NCI-H2029 (cell line): ENCODE data around the gene WDR4.
"Not testable (repeated sequence)": the region's sequence is repeated elsewhere in the genome, so short reads cannot be mapped to it uniquely, and the experiment has no call there.

Experiments used
- DNase-seq: peaks from one replicate; lab custom pipeline; 2025; lab: John Stamatoyannopoulos, UW

Gene WDR4

DNA sequence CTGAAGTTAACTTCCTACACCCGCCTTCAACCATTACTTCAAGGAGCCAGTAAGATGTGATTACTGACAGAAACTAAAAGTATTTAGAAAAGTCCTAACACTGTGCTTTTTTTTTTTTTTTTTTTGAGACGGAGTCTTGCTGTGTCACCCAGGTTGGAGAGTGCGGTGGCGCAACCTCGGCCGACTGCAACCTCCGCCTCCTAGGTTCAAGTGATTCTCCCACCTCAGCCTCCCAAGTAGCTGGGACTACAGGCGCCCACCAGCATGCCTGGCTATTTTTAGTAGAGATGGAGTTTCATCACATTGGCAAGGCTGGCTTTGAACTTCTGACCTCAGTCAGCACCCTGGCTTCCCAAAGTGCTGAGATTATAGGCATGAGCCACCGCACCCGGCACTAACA, 3.5 kb downstream of the WDR4 start:
- not testable (repeated sequence) for DNase-seq

DNA sequence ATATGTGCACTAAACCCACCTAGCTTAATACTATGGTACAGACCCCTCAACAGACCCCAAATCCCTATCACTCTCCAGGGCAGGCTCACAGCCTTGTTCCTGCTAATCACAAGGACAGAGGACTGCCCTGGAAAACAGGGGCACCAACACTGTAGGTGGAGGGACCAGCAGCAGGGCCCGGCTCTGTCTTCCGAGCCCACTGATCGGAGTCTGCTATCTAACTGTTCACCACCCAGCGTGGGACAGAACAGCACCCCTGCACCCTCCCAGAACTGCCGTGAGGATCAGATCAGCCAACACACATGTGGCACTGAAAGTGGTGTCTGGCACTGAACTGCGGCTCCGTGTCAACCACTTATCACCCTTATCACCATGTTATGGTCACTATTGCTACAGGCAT, 6.2 kb downstream of the WDR4 start:
- no peak for DNase-seq

DNA sequence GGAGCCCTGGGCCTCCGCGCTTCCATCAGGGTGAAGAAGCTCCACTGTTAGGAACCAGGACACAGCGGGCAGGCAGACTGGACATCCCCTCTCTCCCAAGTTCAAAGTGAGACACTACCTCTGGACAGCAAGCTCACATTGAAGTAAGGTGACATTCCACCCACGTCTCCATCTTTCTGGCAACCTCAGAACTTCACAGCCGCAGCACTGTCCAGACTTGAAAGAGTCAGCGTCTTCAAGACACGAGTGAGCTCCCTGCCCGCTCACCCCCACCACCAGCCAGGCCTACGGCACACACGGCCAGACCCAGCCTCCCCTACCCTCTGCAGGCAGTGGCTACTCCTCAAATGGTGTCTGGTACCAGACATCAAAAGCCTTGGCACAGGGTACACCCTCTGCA, 11.1 kb downstream of the WDR4 start:
- DNase-seq: no peak

- no peak for DNase-seq
Measured at GRCh38 chr21:42865776-42866160, 13.6 kb downstream of the WDR4 start.

DNA sequence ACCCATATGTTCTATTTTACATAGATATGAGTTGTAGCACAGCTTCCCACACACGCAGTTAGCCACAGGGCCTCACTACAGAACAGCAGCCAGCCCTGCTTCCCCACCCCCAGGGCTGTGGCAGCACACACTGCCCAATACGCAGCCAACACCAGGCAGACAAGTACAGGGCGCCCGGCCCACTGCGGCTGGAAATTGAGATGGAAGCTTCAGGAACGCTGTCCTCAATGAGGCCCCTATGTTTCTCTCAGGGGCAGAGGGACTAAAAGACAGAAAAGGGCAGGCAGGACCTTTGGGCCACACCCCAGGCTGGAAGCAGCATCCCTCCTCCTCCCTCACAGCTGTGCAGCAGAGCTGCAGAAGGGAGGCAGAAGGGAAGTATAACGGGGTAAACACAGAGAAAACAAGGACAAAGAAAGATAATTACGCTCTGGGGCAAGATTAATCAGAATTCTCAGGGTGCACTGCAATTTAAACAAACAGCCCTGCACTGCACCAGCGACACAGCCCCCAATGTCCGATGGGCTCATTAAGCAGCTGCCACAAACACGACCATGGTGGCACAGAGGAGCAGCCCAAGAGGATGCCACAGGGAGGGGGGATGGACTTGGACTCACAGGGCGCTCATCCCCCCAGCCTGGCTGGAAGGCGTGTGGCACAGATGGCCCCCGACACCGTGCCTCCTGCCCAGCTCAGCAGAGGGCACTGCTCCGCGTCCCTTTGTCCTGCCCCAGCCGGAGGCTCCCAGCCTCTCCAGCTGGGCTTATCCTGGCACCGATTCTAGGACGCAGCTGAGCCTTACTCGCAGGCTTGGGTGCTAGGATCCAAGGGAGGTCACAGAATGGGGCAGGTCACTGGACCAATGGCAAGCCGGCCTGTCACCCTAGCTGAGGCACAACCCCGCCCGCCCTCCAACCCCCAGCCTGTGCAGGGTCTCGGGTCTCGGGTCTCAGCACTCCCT, 14.2 kb downstream of the WDR4 start:
- DNase-seq: no peak

DNA sequence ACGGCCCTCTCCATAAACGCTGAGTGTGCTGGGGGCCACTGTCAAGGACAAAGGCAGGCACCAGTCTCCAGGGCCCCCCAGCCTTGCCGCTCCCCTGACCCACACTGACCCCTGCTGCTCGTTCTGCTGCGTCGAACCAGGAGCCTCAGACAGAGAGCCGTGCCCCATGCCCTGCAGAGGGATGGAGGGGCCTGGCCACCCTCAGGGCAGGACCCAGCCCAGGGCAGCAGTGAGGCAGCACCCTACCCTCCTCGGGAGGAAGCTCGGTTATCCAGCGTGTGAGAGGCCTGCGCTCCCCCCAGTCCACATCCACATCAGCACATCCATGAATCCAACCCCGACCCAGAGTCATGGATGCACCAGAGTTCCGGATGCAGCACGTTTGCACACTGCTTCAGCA, 15.1 kb downstream of the WDR4 start:
- no peak for DNase-seq

GRCh38 chr21:42863504-42863870, 15.9 kb downstream of the WDR4 start:
- no peak for DNase-seq

- DNase-seq: peak; percentile 54
Measured at GRCh38 chr21:42862774-42863503, 16.4 kb downstream of the WDR4 start.

- DNase-seq: no peak
Measured at GRCh38 chr21:42861848-42862400, 17.4 kb downstream of the WDR4 start.

- no peak for DNase-seq
Measured at GRCh38 chr21:42861311-42861847, 18.0 kb downstream of the WDR4 start.

GRCh38 chr21:42860345-42860744, 19.0 kb downstream of the WDR4 start:
- DNase-seq: no peak

- no peak for DNase-seq
Measured at GRCh38 chr21:42859891-42860230, 19.5 kb downstream of the WDR4 start.

GRCh38 chr21:42858957-42859890, 20.1 kb downstream of the WDR4 start:
- DNase-seq: no peak

DNA sequence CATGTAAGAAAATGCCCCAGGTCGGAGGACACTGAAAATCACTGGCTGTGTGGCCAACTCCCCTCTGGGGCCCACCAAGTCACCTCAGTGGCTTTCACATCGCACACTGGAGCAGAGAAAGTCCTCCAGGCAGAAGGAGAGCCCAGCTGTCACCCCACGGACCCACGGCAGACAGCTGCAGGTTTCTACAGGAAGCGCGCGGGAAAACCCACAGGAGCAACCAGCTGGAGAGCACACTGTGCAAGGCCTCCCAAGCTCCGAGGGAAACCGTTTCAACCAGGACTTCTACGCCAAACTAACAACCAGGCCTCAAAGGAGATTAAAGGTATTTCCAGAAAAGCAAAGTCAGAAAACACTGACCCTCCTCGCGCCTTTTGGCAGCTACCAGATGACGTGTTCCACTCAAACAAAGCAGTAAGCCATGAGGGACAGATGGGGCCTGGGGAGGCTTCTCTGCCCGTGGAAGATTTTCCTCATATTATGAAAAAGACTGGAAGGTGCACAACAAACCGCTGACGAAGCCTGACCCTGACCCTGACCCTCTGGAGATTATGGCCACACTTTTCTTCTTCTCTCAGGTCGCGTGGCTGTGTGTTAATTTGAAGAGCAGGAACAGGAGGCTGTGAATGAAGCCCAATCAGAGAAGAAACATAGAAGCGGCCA, 21.0 kb downstream of the WDR4 start:
- DNase-seq: no peak

DNA sequence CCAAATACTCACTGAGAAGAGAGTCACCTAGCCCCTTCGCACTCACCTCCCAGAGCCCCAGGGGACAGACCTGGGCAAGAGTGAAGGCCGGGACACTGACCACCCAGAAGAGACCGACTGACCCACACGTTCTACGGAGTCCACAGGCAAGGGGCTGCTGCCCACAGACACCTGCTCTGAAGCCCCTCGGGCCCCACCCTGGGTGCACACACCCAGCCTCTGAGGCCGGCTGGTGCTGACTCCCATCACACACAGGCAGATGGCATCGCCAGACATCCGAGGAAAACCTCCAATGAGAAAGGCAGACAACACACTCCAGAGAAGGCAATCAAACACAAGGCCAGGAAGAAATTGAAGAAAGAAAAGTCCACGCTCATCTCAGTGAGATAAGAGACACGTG, 22.1 kb downstream of the WDR4 start:
- DNase-seq: no peak

- no peak for DNase-seq
Measured at GRCh38 chr21:42855937-42856335, 23.4 kb downstream of the WDR4 start.

DNA sequence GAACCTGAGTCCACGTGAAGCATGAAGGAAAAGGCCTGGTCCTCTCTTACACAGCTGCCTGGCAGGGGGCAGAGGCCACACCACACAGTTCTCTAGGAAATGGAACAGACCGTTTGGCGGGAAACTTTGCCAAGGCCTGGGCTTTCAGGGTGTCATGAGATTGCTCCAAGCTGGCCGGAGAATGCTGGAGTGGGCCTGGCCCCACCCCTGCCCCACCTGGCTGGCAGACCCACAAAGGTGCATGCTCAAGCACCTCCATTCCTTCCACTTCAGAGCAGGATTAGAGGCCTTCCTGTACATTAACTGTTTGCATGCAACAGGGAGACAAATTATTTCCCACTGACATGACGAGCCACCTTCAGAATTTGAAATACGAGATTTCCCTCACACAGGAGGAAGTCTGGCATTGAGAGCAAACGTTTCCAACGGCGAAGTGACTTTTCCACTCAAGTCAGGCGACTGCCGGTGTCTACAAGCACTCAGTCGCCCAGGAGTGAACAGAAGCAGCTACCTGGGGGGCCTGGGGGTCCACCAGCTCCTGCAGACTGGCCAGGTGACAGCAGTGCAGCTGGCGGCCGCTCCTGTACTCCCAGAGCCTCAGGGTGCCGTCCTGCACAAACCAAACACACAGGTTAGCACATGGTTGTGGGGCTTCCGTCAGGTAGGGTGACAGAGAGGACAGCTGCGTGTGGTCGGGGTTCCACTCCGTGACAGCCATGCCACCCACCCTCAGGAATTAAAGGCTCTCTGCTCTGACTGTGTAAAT, 24.0 kb downstream of the WDR4 start:
- no peak for DNase-seq

- DNase-seq: no peak
Measured at GRCh38 chr21:42854246-42855010, 24.9 kb downstream of the WDR4 start.

DNA sequence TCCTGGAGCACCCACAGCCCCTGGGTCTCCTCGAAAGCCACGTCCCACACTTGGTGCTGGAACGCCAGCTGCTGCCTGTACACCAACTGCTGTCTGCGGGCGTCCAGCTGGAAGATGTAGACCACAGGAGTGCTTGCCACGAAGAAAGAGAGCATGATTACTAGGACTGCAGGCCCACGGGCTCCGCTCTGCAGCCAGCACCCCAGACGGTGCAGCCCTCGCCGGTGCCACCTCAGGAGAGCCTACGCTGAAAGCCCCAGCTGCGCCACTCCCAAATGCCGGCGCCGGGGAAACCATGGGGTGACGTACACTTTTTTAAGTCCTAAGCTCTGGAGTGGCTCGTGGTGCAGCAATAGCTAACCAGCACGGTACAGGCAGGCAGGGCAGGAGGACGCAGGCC, 25.7 kb downstream of the WDR4 start:
- no peak for DNase-seq
